PC-3 (cell line): ENCODE results near the gene CNR1. TPM values are rescaled to one million over a fixed set of nuclear protein-coding genes. Genes with fewer than 3 reads are reported as not detected.
A peak's percentile ranks its signal among the peaks of the same experiment; 100 is the strongest.

Source experiments
- ATAC-seq: fragments of 200-7000 bp; cut with Tn5 transposase; 2 replicates; pipeline ENCODE4 v1.9.1; 2020; ENCODE audit warnings: mild to moderate bottlenecking, moderate library complexity
- BruUV-seq: library from RNA; stranded (reverse); fragments of 400-500 nt; replicated peaks from 2 replicates; lab custom pipeline; 2021; lab: Mats Ljungman, UMichigan
- CTCF ChIA-PET: fragments of 300-600 bp; sonication (Branson Sonifier 250); formaldehyde crosslinking; loops from one replicate; lab custom pipeline; 2022; ENCODE audit warnings: antibody characterized with exemption; lab: Charles Lee
- POLR2A ChIA-PET: fragments of 300-600 bp; sonication (Branson Sonifier 250); formaldehyde crosslinking; loops from one replicate; lab custom pipeline; 2022; ENCODE audit warnings: antibody characterized with exemption; ENCODE audit not compliant: unreplicated experiment; lab: Charles Lee
- DNase-seq: peaks from one replicate; pipeline ENCODE4 v3.0.0-alpha.2; 2015
- H2AFZ ChIP-seq: fragments of 300-600 bp; sonication (generic); 2 replicates; pipeline ENCODE4 v1.6.0; 2016; ENCODE audit warnings: antibody characterized with exemption, low read length
- H3F3A ChIP-seq: fragments of 300-600 bp; sonication (generic); one replicate; pipeline ENCODE4 v1.6.0; 2017; ENCODE audit warnings: antibody characterized with exemption, low read length, control low read depth, mild to moderate bottlenecking; ENCODE audit not compliant: unreplicated experiment
- H3K27ac ChIP-seq: fragments of 300-600 bp; sonication (generic); 2 replicates; pipeline ENCODE4 v1.5.1; 2016; ENCODE audit warnings: mild to moderate bottlenecking, low read length
- H3K27me3 ChIP-seq: fragments of 300-600 bp; sonication (generic); 2 replicates; pipeline ENCODE4 v1.6.1; 2016; ENCODE audit warnings: low read length, mixed read lengths
- H3K36me3 ChIP-seq: fragments of 300-600 bp; sonication (generic); 2 replicates; pipeline ENCODE4 v1.6.1; 2016; ENCODE audit warnings: low read depth, mixed run types, low read length, mixed read lengths
- H3K4me1 ChIP-seq: fragments of 300-600 bp; sonication (generic); 2 replicates; pipeline ENCODE4 v1.5.1; 2016; ENCODE audit warnings: low read length; ENCODE audit not compliant: insufficient read depth
- H3K4me2 ChIP-seq: fragments of 300-600 bp; sonication (generic); 2 replicates; pipeline ENCODE4 v1.6.0; 2016; ENCODE audit warnings: low read length
- H3K4me3 ChIP-seq: fragments of 300-600 bp; sonication (generic); 2 replicates; pipeline ENCODE4 v1.5.1; 2016; ENCODE audit warnings: mild to moderate bottlenecking, low read length, mixed read lengths
- H3K79me2 ChIP-seq: fragments of 300-600 bp; sonication (generic); 2 replicates; pipeline ENCODE4 v1.6.1; 2017; ENCODE audit warnings: low read length, mixed read lengths
- H3K9ac ChIP-seq: fragments of 300-600 bp; sonication (generic); 2 replicates; pipeline ENCODE4 v1.6.0; 2016; ENCODE audit warnings: mild to moderate bottlenecking, low read length
- H3K9me2 ChIP-seq: fragments of 300-600 bp; sonication (generic); replicated peaks from 2 replicates; pipeline ENCODE4 v1.6.1; 2016; ENCODE audit warnings: mixed run types, low read length, mixed read lengths
- H3K9me3 ChIP-seq: fragments of 300-600 bp; sonication (generic); 2 replicates; pipeline ENCODE4 v1.6.1; 2016; ENCODE audit warnings: low read length, mixed read lengths
- H4K20me1 ChIP-seq: fragments of 300-600 bp; sonication (generic); 2 replicates; pipeline ENCODE4 v1.6.1; 2016; ENCODE audit warnings: low read length, mixed read lengths
- CTCF ChIP-seq: fragments of 300-600 bp; sonication (generic); conservative IDR thresholded peaks from 2 replicates; pipeline ENCODE4 v1.5.1; 2017; ENCODE audit warnings: antibody characterized with exemption, low read depth, mild to moderate bottlenecking, low read length
- EZH2 ChIP-seq: fragments of 300-600 bp; sonication (generic); IDR thresholded peaks from one replicate; pipeline ENCODE4 v1.6.1; 2017; ENCODE audit warnings: antibody characterized with exemption, mild to moderate bottlenecking, low read length; ENCODE audit not compliant: unreplicated experiment
- EZH2phosphoT487 ChIP-seq: fragments of 300-600 bp; sonication (generic); IDR thresholded peaks from 2 replicates; pipeline ENCODE4 v1.6.1; 2018; ENCODE audit warnings: mild to moderate bottlenecking, antibody characterized with exemption, low read length, borderline replicate concordance
- intact Hi-C: fragments of 100-400 bp; cut with micrococcal nuclease; formaldehyde crosslinking; loops from 2 replicates; pipeline ENCODE4 v1.9.0; 2023
- total RNA-seq: library from RNA; depleted of rRNA; stranded (reverse); fragments of >200 nt; gene quantifications from 2 replicates; pipeline ENCODE4 v1.2.3, GENCODE V29; 2014

CNR1 gene
- total RNA-seq, 1 experiment from 2014 or later = not detected

DNA sequence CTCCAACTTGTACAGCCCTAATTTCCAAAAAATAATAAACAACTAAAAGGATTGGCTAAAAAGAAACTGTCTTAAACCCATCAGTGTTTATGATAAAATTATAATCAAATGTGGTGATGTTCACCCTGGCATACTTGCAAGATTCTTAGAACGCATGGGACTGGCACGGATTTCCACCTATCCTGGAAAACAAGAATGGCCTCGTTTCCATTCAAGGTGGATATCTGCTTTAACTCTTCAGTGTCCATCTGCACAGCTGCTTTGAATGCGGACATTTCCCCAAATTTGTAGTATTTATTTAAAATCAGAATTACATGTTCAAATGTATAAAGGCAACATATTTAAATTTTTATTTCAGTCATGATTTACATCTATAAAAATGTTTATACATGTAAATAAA, 4.2 kb downstream of the CNR1 start:
- no peak overlapping the region for H2AFZ ChIP-seq
- DNase-seq = no peak
- ChIA-PET POLR2A (no interaction called here), CTCF (no interaction called here)
- no peak overlapping the region for H3K4me3 ChIP-seq
- no peak overlapping the region for H3K27ac ChIP-seq
- peaks cover 37% of the 10 kb centered on the region for H3K27me3 ChIP-seq
- no peak overlapping the region for H3K4me2 ChIP-seq
- TF ChIP-seq CTCF (no peak), EZH2phosphoT487 (no peak), EZH2 (no peak)
- ATAC-seq = no peak
- no peaks in the 10 kb centered on the region for H3K36me3 ChIP-seq
- intact Hi-C loops = no loop called here
- H4K20me1 ChIP-seq = no peaks in the 10 kb centered on the region
- BruUV-seq = no TSS peak
- no peak overlapping the region for H3K9ac ChIP-seq
- no peaks in the 10 kb centered on the region for H3K79me2 ChIP-seq
- H3K9me3 ChIP-seq = no peaks in the 10 kb centered on the region
- no peaks in the 10 kb centered on the region for H3K9me2 ChIP-seq
- H3K4me1 ChIP-seq = no peaks in the 10 kb centered on the region
- no peaks in the 10 kb centered on the region for H3F3A ChIP-seq

GRCh38 chr6:88157106-88157505, 9.0 kb downstream of the CNR1 start:
- BruUV-seq = no TSS peak
- no peak for ATAC-seq
- intact Hi-C loops = no loop called here
- ChIA-PET CTCF (no interaction called here), POLR2A (no interaction called here)
- Histone ChIP-seq H2AFZ (no peak overlapping the region), H3F3A (no peaks in the 10 kb centered on the region), H3K4me3 (no peak overlapping the region), H3K36me3 (no peaks in the 10 kb centered on the region), H3K9me3 (no peaks in the 10 kb centered on the region), H3K27me3 (no peaks in the 10 kb centered on the region), H3K79me2 (no peaks in the 10 kb centered on the region), H3K4me1 (no peaks in the 10 kb centered on the region), H3K9me2 (no peaks in the 10 kb centered on the region), H3K9ac (no peak overlapping the region), H3K4me2 (no peak overlapping the region), H4K20me1 (no peaks in the 10 kb centered on the region), H3K27ac (no peak overlapping the region)
- no peak for DNase-seq
- TF ChIP-seq CTCF (0 out of 2 replicates have a peak, but pooled peaks have one; percentile 9), EZH2phosphoT487 (no peak)

GRCh38 chr6:88145298-88145963, 20.7 kb downstream of the CNR1 start:
- no TSS peak for BruUV-seq
- POLR2A ChIA-PET = interaction anchor here (0.6 kb wide), 1 partner anchor 1143 kb away, joined by 5 read pairs; no protein-coding TSS in a partner anchor
- intact Hi-C loops = no loop called here
- no peaks in the 10 kb centered on the region for H3K79me2 ChIP-seq
- no peak overlapping the region for H2AFZ ChIP-seq
- CTCF ChIA-PET = no interaction called here
- DNase-seq (no peak), ATAC-seq (no peak)
- no peak for TF ChIP-seq EZH2phosphoT487
- no peak for TF ChIP-seq CTCF
- no peak for TF ChIP-seq EZH2
- no peaks in the 10 kb centered on the region for H4K20me1 ChIP-seq
- no peak overlapping the region for H3K4me3 ChIP-seq
- H3K9me3 ChIP-seq = no peaks in the 10 kb centered on the region
- no peaks in the 10 kb centered on the region for H3K4me1 ChIP-seq
- peaks cover 10% of the 10 kb centered on the region; the same call in 1 of the 2 replicates for H3K27me3 ChIP-seq
- no peak overlapping the region for H3K4me2 ChIP-seq
- no peaks in the 10 kb centered on the region for H3F3A ChIP-seq
- no peaks in the 10 kb centered on the region for H3K36me3 ChIP-seq
- H3K9ac ChIP-seq = no peak overlapping the region
- no peak overlapping the region for H3K27ac ChIP-seq
- no peaks in the 10 kb centered on the region for H3K9me2 ChIP-seq
